Stimulated activated CD4-positive, alpha-beta T cell treated with anti-CD3 and anti-CD28 coated beads, Interleukin-15, amount 100 ng/mL, for 1 hour (primary cell): ENCODE data around the gene SH2D1A.

Source experiments
- DNase-seq, 2 donors: peaks; one replicate each; pipeline ENCODE4 v3.0.0-alpha.2; 2020; ENCODE audit warnings: low read depth in 1 of 2, low spot score in 1 of 2

The SH2D1A gene

DNA sequence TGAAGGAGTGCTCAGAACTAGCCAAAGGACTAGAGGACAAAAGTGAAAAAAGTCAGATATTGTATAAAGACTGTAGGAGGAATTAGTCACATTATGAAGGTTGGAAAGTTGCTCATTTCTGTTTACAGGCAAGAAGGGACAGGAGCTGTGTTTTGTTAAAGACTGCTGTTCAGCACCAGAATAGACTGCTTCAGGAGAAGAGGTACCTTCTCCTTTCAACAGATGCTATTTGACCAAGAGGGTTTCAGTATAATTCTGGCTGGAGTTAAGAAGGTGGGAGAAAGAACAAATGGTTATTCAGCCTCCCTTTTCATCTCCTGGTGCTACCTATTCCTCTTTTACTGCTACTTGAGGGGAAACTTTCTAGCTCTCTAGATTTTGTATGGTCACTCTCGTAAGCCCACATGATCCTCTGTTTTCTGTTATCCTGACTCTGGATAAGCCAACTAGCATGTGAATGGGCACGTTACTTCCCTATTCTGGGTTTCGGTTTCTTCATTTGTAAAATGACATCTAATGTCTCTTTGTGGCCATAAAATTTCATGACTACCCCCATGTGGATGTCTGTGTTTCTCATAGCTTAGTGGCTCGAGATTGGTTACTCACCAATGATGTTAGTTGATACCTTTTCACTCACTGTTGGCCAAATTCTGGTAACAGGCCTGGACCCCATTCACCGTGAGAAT is 68.9 kb downstream of the SH2D1A start:
- DNase-seq, result no peak

DNA sequence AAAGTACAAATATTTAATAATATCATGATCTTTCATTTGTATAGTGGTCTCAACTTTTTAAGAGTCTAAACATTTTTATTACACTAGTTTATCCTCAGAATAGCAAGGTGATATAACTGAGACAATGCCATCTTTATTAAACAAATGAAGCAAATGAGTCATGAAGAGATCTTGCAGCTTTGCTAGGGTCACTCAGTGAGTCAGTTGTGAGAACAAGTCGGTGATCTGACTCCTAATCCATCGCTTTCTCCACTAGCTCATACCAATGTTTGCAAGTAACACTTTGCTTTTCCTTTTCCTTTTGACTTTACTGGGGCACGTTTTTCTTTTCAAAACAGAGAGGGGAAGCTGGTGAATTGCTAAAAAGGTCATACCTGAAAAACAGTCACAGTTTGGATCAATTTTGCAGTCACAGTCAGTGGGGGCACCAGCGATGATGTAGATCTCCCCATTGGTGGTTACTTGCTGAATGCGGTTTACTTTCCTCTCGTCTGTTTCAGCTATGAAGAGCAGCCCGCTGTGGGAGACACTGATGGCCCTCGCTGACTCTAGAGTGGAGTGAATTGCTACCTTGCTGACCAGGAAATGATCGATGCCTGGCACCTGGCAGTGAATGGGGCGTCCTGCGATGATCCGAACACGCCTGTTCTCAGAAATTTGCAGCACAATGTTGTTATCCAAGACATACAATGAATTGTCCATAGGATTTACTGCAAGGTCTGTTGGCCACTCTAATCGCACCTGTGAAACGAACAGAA is 75.7 kb downstream of the SH2D1A start:
- no peak for DNase-seq
